Hepatocyte (in vitro differentiated cells): ENCODE data around the gene AMIGO2. TPM values are rescaled to one million over a fixed set of nuclear protein-coding genes. Genes with fewer than 3 reads are reported as not detected.
A peak's percentile ranks its signal among the peaks of the same experiment; 100 is the strongest.

ENCODE experiments used
- DNase-seq: peaks from one replicate; pipeline ENCODE4 v3.0.0-alpha.2; 2016; ENCODE audit warnings: low spot score
- H2AFZ ChIP-seq: fragments of 200-600 bp; sonication (generic); 2 replicates; pipeline ENCODE4 v1.6.0; 2016; ENCODE audit warnings: antibody characterized with exemption, mild to moderate bottlenecking
- H3K27ac ChIP-seq: fragments of 200-600 bp; sonication (generic); 2 replicates; pipeline ENCODE4 v1.5.1; 2016; ENCODE audit warnings: mild to moderate bottlenecking
- H3K27me3 ChIP-seq: fragments of 200-600 bp; sonication (generic); 2 replicates; pipeline ENCODE4 v1.6.1; 2016
- H3K36me3 ChIP-seq: fragments of 200-600 bp; sonication (generic); replicated peaks from 2 replicates; pipeline ENCODE4 v1.5.1; 2016; ENCODE audit warnings: low read depth; ENCODE audit not compliant: insufficient read depth
- H3K4me1 ChIP-seq: fragments of 200-600 bp; sonication (generic); 2 replicates; pipeline ENCODE4 v1.5.1; 2016; ENCODE audit warnings: mild to moderate bottlenecking, moderate library complexity; ENCODE audit not compliant: insufficient read depth
- H3K4me2 ChIP-seq: fragments of 200-600 bp; sonication (generic); 2 replicates; pipeline ENCODE4 v1.6.0; 2016
- H3K4me3 ChIP-seq: fragments of 200-600 bp; sonication (generic); 2 replicates; pipeline ENCODE4 v1.5.1; 2016; ENCODE audit warnings: mild to moderate bottlenecking
- H3K79me2 ChIP-seq: fragments of 200-600 bp; sonication (generic); 2 replicates; pipeline ENCODE4 v1.6.0; 2017; ENCODE audit warnings: mild to moderate bottlenecking
- H3K9me2 ChIP-seq: fragments of 200-600 bp; sonication (generic); replicated peaks from 2 replicates; pipeline ENCODE4 v1.6.0; 2017; ENCODE audit warnings: mild to moderate bottlenecking; ENCODE audit not compliant: insufficient read depth
- H3K9me3 ChIP-seq: fragments of 200-600 bp; sonication (generic); 2 replicates; pipeline ENCODE4 v1.5.1; 2016; ENCODE audit warnings: low read depth, mild to moderate bottlenecking
- H4K20me1 ChIP-seq: fragments of 200-600 bp; sonication (generic); 2 replicates; pipeline ENCODE4 v1.6.0; 2016; ENCODE audit warnings: mild to moderate bottlenecking; ENCODE audit not compliant: insufficient read depth, poor library complexity, severe bottlenecking
- CTCF ChIP-seq: fragments of 200-600 bp; sonication (generic); IDR thresholded peaks from 2 replicates; pipeline ENCODE4 v1.5.1; 2016; ENCODE audit warnings: antibody characterized with exemption, mild to moderate bottlenecking; ENCODE audit not compliant: poor library complexity
- EZH2 ChIP-seq: fragments of 200-600 bp; sonication (generic); IDR thresholded peaks from 2 replicates; pipeline ENCODE4 v1.6.1; 2016; ENCODE audit warnings: antibody characterized with exemption, mild to moderate bottlenecking, borderline replicate concordance
- EZH2phosphoT487 ChIP-seq: fragments of 200-600 bp; sonication (generic); IDR thresholded peaks from one replicate; pipeline ENCODE4 v1.6.1; 2018; ENCODE audit warnings: antibody characterized with exemption, mild to moderate bottlenecking, low read depth, moderate library complexity; ENCODE audit not compliant: unreplicated experiment, severe bottlenecking
- WGBS: methylation state at CpG from one replicate; pipeline ENCODE4 v1.1.6; 2016; ENCODE audit warnings: low lambda C conversion rate; ENCODE audit errors: missing lambda C conversion rate; 5-methylcytosine and 5-hydroxymethylcytosine counted together
- polyA plus RNA-seq: library from polyadenylated mRNA; unstranded; fragments of >200 nt; fragmentation: Nextera tagmentation; extraction: Ambion mirVana; gene quantifications from 2 replicates; pipeline ENCODE4 v1.2.1, GENCODE V29; 2016
- total RNA-seq: library from RNA; depleted of rRNA; stranded (reverse); fragments of >200 nt; gene quantifications from 2 replicates; pipeline ENCODE4 v1.2.3, GENCODE V29; 2014

Gene AMIGO2
- total and polyA plus RNA-seq, 2 experiments from 2014 or later = 57.8 to 65.6 TPM

GRCh38 chr12:47048541-47048940, 31.2 kb downstream of the AMIGO2 start:
- no peaks in the 10 kb centered on the region for H3K27me3 ChIP-seq
- H3K4me1 ChIP-seq = no peaks in the 10 kb centered on the region
- H3K36me3 ChIP-seq = no peaks in the 10 kb centered on the region
- H3K9me2 ChIP-seq = no peaks in the 10 kb centered on the region
- no peak overlapping the region for H3K4me3 ChIP-seq
- no peak overlapping the region for H3K4me2 ChIP-seq
- no peaks in the 10 kb centered on the region for H3K9me3 ChIP-seq
- H2AFZ ChIP-seq = no peak overlapping the region
- TF ChIP-seq EZH2phosphoT487 (no peak), EZH2 (no peak), CTCF (no peak)
- no peaks in the 10 kb centered on the region for H4K20me1 ChIP-seq
- no peak overlapping the region for H3K27ac ChIP-seq
- DNase-seq = no peak
- H3K79me2 ChIP-seq = no peaks in the 10 kb centered on the region

- Histone ChIP-seq H3K4me1 (peaks cover 9% of the 10 kb centered on the region), H3K27me3 (no peaks in the 10 kb centered on the region), H2AFZ (no peak overlapping the region), H3K9me3 (no peaks in the 10 kb centered on the region), H3K36me3 (no peaks in the 10 kb centered on the region), H3K4me2 (no peak overlapping the region), H3K79me2 (no peaks in the 10 kb centered on the region), H3K9me2 (no peaks in the 10 kb centered on the region), H4K20me1 (no peaks in the 10 kb centered on the region), H3K27ac (no peak overlapping the region), H3K4me3 (no peak overlapping the region)
- TF ChIP-seq EZH2 (no peak), EZH2phosphoT487 (no peak), CTCF (no peak)
- 94% methylated on average over 4 of the region's 4 CpGs for WGBS
- DNase-seq = no peak
Observed at GRCh38 chr12:47041327-47041726, 38.4 kb downstream of the AMIGO2 start.

- Histone ChIP-seq H3K4me3 (no peak overlapping the region), H3K36me3 (no peaks in the 10 kb centered on the region), H2AFZ (no peak overlapping the region), H3K27ac (peak overlapping the region; percentile 79), H3K9me2 (no peaks in the 10 kb centered on the region), H3K27me3 (no peaks in the 10 kb centered on the region), H4K20me1 (no peaks in the 10 kb centered on the region), H3K4me2 (no peak overlapping the region), H3K9me3 (no peaks in the 10 kb centered on the region), H3K79me2 (no peaks in the 10 kb centered on the region), H3K4me1 (peaks cover 14% of the 10 kb centered on the region)
- TF ChIP-seq EZH2phosphoT487 = no peak
- no peak for TF ChIP-seq EZH2
- no peak for TF ChIP-seq CTCF
- DNase-seq = no peak
- WGBS = 76% methylated on average over 1 of the region's 1 CpG
Observed at GRCh38 chr12:47039756-47040155, 40.0 kb downstream of the AMIGO2 start.

GRCh38 chr12:47039079-47039478, 40.7 kb downstream of the AMIGO2 start:
- H3K9me2 ChIP-seq = no peaks in the 10 kb centered on the region
- H3K4me3 ChIP-seq = no peak overlapping the region

More at GRCh38 chr12:47039079-47039478, 40.7 kb downstream of the AMIGO2 start:
- Histone ChIP-seq H2AFZ (no peak overlapping the region), H3K36me3 (no peaks in the 10 kb centered on the region), H3K79me2 (no peaks in the 10 kb centered on the region), H3K9me3 (no peaks in the 10 kb centered on the region), H3K4me2 (peak overlapping the region; percentile 25), H3K27ac (peak overlapping the region; percentile 79), H3K27me3 (no peaks in the 10 kb centered on the region), H4K20me1 (no peaks in the 10 kb centered on the region), H3K4me1 (peaks cover 21% of the 10 kb centered on the region)
- no peak for DNase-seq
- WGBS = 50% methylated on average over 2 of the region's 2 CpGs
- TF ChIP-seq EZH2 = no peak
- no peak for TF ChIP-seq EZH2phosphoT487
- no peak for TF ChIP-seq CTCF
